GM19035 (cell line): Measurements from ENCODE around the gene HSF5.

Source experiments
- ATAC-seq: cut with Tn5 transposase; IDR thresholded peaks from one replicate; pipeline ENCODE4 v1.9.1; 2021; ENCODE audit not compliant: unreplicated experiment

The HSF5 gene

GRCh38 chr17:58388302-58389190 lies 99.7 kb downstream of the HSF5 start:
- no peak for ATAC-seq

- no peak for ATAC-seq
Measured at GRCh38 chr17:58387834-58388233, 100.4 kb downstream of the HSF5 start.

GRCh38 chr17:58386708-58387107 lies 101.5 kb downstream of the HSF5 start:
- ATAC-seq = no peak

GRCh38 chr17:58385359-58385899 lies 102.8 kb downstream of the HSF5 start:
- ATAC-seq = no peak

- no peak for ATAC-seq
Measured at GRCh38 chr17:58384897-58385296, 103.3 kb downstream of the HSF5 start.

- no peak for ATAC-seq
Measured at GRCh38 chr17:58383892-58384462, 104.2 kb downstream of the HSF5 start.

- ATAC-seq = no peak
Measured at GRCh38 chr17:58382872-58383242, 105.4 kb downstream of the HSF5 start.

GRCh38 chr17:58382108-58382871 lies 105.9 kb downstream of the HSF5 start:
- peak; percentile 55 for ATAC-seq

- ATAC-seq = no peak
Measured at GRCh38 chr17:58381124-58382035, 106.8 kb downstream of the HSF5 start.

GRCh38 chr17:58380207-58381123 lies 107.7 kb downstream of the HSF5 start:
- ATAC-seq = no peak

- no peak for ATAC-seq
Measured at GRCh38 chr17:58379511-58379824, 108.7 kb downstream of the HSF5 start.

GRCh38 chr17:58378733-58379510 lies 109.3 kb downstream of the HSF5 start:
- no peak for ATAC-seq

- ATAC-seq = no peak
Measured at GRCh38 chr17:58377661-58378060, 110.5 kb downstream of the HSF5 start.

GRCh38 chr17:58377093-58377601 lies 111.1 kb downstream of the HSF5 start:
- ATAC-seq = no peak

- no peak for ATAC-seq
Measured at GRCh38 chr17:58376472-58377000, 111.7 kb downstream of the HSF5 start.

GRCh38 chr17:58375811-58376210 lies 112.4 kb downstream of the HSF5 start:
- ATAC-seq = no peak

- no peak for ATAC-seq
Measured at GRCh38 chr17:58375256-58375655, 113.0 kb downstream of the HSF5 start.

- ATAC-seq = no peak
Measured at GRCh38 chr17:58373923-58374322, 114.3 kb downstream of the HSF5 start.
